ENCODE data around the gene JTB.
A peak's percentile ranks its signal among the peaks of the same experiment; 100 is the strongest.

JTB gene

GRCh38 chr1:153978274-153978909 lies 918 bp upstream of the JTB start:
- H3K79me1 ChIP-seq (ENCODE audit: low read length): peaks cover 9% of the 10 kb centered on the region
- H2AK5ac ChIP-seq (ENCODE audit: low read length): no peak overlapping the region
- H4K12ac ChIP-seq (ENCODE audit: low read depth, low read length): no peak overlapping the region
- H4K91ac ChIP-seq (ENCODE audit: low read depth, low read length): no peak overlapping the region
- no CpG with 5 or more reads among the region's 9 CpGs for WGBS (ENCODE audit: extremely low coverage, insufficient coverage, insufficient read length)
- H3K4me2 ChIP-seq (ENCODE audit: low read length): peak overlapping the region; percentile 70
- no peak overlapping the region for H3K18ac ChIP-seq (ENCODE audit: low read length)
- peaks cover 10% of the 10 kb centered on the region for H3K79me2 ChIP-seq (ENCODE audit: control insufficient read depth, insufficient read depth, low read length, poor library complexity)
- no peaks in the 10 kb centered on the region for H3K4me1 ChIP-seq (ENCODE audit: control insufficient read depth in 1 of 2, insufficient read depth in 2 of 2, low read length in 2 of 2)
- DNase-seq: no peak
- no peaks in the 10 kb centered on the region for H3K27me3 ChIP-seq (ENCODE audit: insufficient read depth, low read length)
- peaks cover 2% of the 10 kb centered on the region for H3K9me3 ChIP-seq (ENCODE audit: insufficient read depth, low read depth, low read length)
- no peak overlapping the region for H2BK12ac ChIP-seq (ENCODE audit: low read length)
- H3K27ac ChIP-seq (ENCODE audit: low read depth, low read length): no peak overlapping the region
- no peak overlapping the region for H3K4me3 ChIP-seq (ENCODE audit: low read depth, low read length)
- no peak overlapping the region for H2AFZ ChIP-seq (ENCODE audit: insufficient read depth, low read length, poor library complexity)
- H3K14ac ChIP-seq (ENCODE audit: low read length): no peak overlapping the region
- H2BK120ac ChIP-seq (ENCODE audit: insufficient read depth, low read length, poor library complexity): no peak overlapping the region
- peaks cover 21 to 37% of the 10 kb centered on the region in 2 experiments for H3K36me3 ChIP-seq (ENCODE audit: control insufficient read depth in 1 of 2, insufficient read depth in 2 of 2, low read length in 2 of 2)
- H3K4ac ChIP-seq (ENCODE audit: low read depth, low read length): no peak overlapping the region
- H2BK5ac ChIP-seq (ENCODE audit: low read depth, low read length, poor library complexity): no peak overlapping the region
- no peak overlapping the region for H3K23ac ChIP-seq (ENCODE audit: low read length)
- no peak overlapping the region for H3K9ac ChIP-seq (ENCODE audit: low read length)
- H4K8ac ChIP-seq (ENCODE audit: low read depth, low read length): no peak overlapping the region

DNA sequence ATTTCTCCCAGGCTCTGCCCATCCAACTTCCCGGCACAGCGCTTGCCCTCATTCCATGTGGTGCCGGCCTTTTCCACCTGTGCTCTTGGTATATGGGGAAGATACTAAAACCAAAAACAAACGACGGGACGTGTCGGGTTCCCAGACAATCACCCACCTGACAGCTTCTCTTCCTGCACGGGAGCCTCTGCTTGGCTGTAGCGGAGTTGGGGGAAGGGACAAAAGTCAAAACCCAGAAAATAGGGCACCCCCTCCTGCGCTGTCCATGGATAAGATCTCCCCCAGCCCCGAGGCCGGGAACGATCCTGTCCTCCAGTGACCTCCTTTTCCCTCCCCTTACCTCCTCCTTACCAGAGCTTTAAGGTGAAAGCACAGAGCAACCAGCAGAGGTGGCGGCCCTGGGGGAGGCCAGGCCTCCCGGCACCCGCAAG lies 640 bp downstream of the JTB start:
- Histone ChIP-seq H3K18ac (ENCODE audit: low read length) (peak overlapping the region; percentile 88), H3K23ac (ENCODE audit: low read length) (peak overlapping the region; percentile 22), H3K27me3 (ENCODE audit: insufficient read depth, low read length) (no peaks in the 10 kb centered on the region), H2BK5ac (ENCODE audit: low read depth, low read length, poor library complexity) (no peak overlapping the region), H4K91ac (ENCODE audit: low read depth, low read length) (peak overlapping the region; percentile 93), H3K9ac (ENCODE audit: low read length) (peak overlapping the region; percentile 85), H3K4ac (ENCODE audit: low read depth, low read length) (peak overlapping the region; percentile 98), H2AFZ (ENCODE audit: insufficient read depth, low read length, poor library complexity) (peak overlapping the region; percentile 69), H2BK12ac (ENCODE audit: low read length) (no peak overlapping the region), H3K79me1 (ENCODE audit: low read length) (peaks cover 9% of the 10 kb centered on the region), H3K4me2 (ENCODE audit: low read length) (peak overlapping the region; percentile 70), H3K4me3 (ENCODE audit: low read depth, low read length) (peak overlapping the region; percentile 85), H4K8ac (ENCODE audit: low read depth, low read length) (peak overlapping the region; percentile 96), H3K79me2 (ENCODE audit: control insufficient read depth, insufficient read depth, low read length, poor library complexity) (peaks cover 10% of the 10 kb centered on the region), H2BK120ac (ENCODE audit: insufficient read depth, low read length, poor library complexity) (peak overlapping the region; percentile 82), H3K4me1 (ENCODE audit: control insufficient read depth in 1 of 2, insufficient read depth in 2 of 2, low read length in 2 of 2) (no peaks in the 10 kb centered on the region), H3K14ac (ENCODE audit: low read length) (peak overlapping the region; percentile 98), H2AK5ac (ENCODE audit: low read length) (peak overlapping the region; percentile 96), H3K36me3 (ENCODE audit: control insufficient read depth in 1 of 2, insufficient read depth in 2 of 2, low read length in 2 of 2) (peaks cover 20 to 32% of the 10 kb centered on the region in 2 experiments), H3K9me3 (ENCODE audit: insufficient read depth, low read depth, low read length) (peaks cover 2% of the 10 kb centered on the region), H3K27ac (ENCODE audit: low read depth, low read length) (peak overlapping the region; percentile 66), H4K12ac (ENCODE audit: low read depth, low read length) (peak overlapping the region; percentile 90)
- DNase-seq: no peak
- WGBS (ENCODE audit: extremely low coverage, insufficient coverage, insufficient read length): no CpG with 5 or more reads among the region's 16 CpGs

- H3K14ac ChIP-seq (ENCODE audit: low read length): no peak overlapping the region
- H3K23ac ChIP-seq (ENCODE audit: low read length): no peak overlapping the region
- H4K8ac ChIP-seq (ENCODE audit: low read depth, low read length): no peak overlapping the region
- peaks cover 20 to 26% of the 10 kb centered on the region in 2 experiments for H3K36me3 ChIP-seq (ENCODE audit: control insufficient read depth in 1 of 2, insufficient read depth in 2 of 2, low read length in 2 of 2)
- H3K4ac ChIP-seq (ENCODE audit: low read depth, low read length): no peak overlapping the region
- no peaks in the 10 kb centered on the region for H3K27me3 ChIP-seq (ENCODE audit: insufficient read depth, low read length)
- no peak overlapping the region for H3K4me3 ChIP-seq (ENCODE audit: low read depth, low read length)
- no peak overlapping the region for H2BK120ac ChIP-seq (ENCODE audit: insufficient read depth, low read length, poor library complexity)
- H2BK5ac ChIP-seq (ENCODE audit: low read depth, low read length, poor library complexity): no peak overlapping the region
- H3K4me1 ChIP-seq (ENCODE audit: control insufficient read depth in 1 of 2, insufficient read depth in 2 of 2, low read length in 2 of 2): peaks cover under 1% of the 10 kb centered on the region in 2 experiments
- H4K12ac ChIP-seq (ENCODE audit: low read depth, low read length): no peak overlapping the region
- no CpG with 5 or more reads among the region's 7 CpGs for WGBS (ENCODE audit: extremely low coverage, insufficient coverage, insufficient read length)
- no peak for DNase-seq
- H3K79me1 ChIP-seq (ENCODE audit: low read length): peaks cover 9% of the 10 kb centered on the region
- H3K4me2 ChIP-seq (ENCODE audit: low read length): no peak overlapping the region
- H3K9ac ChIP-seq (ENCODE audit: low read length): no peak overlapping the region
- H2BK12ac ChIP-seq (ENCODE audit: low read length): no peak overlapping the region
- H3K27ac ChIP-seq (ENCODE audit: low read depth, low read length): no peak overlapping the region
- no peak overlapping the region for H2AK5ac ChIP-seq (ENCODE audit: low read length)
- peaks cover 10% of the 10 kb centered on the region for H3K79me2 ChIP-seq (ENCODE audit: control insufficient read depth, insufficient read depth, low read length, poor library complexity)
- no peak overlapping the region for H4K91ac ChIP-seq (ENCODE audit: low read depth, low read length)
- no peak overlapping the region for H3K18ac ChIP-seq (ENCODE audit: low read length)
- peaks cover 2% of the 10 kb centered on the region for H3K9me3 ChIP-seq (ENCODE audit: insufficient read depth, low read depth, low read length)
- H2AFZ ChIP-seq (ENCODE audit: insufficient read depth, low read length, poor library complexity): no peak overlapping the region
Measured at GRCh38 chr1:153973525-153973924, 3.9 kb downstream of the JTB start.

GRCh38 chr1:153973071-153973470 lies 4.4 kb downstream of the JTB start:
- Histone ChIP-seq H2AK5ac (ENCODE audit: low read length) (no peak overlapping the region), H2BK5ac (ENCODE audit: low read depth, low read length, poor library complexity) (no peak overlapping the region), H2BK12ac (ENCODE audit: low read length) (no peak overlapping the region), H4K8ac (ENCODE audit: low read depth, low read length) (no peak overlapping the region), H4K91ac (ENCODE audit: low read depth, low read length) (no peak overlapping the region), H3K23ac (ENCODE audit: low read length) (no peak overlapping the region), H3K27ac (ENCODE audit: low read depth, low read length) (no peak overlapping the region), H4K12ac (ENCODE audit: low read depth, low read length) (no peak overlapping the region), H3K9ac (ENCODE audit: low read length) (no peak overlapping the region), H3K9me3 (ENCODE audit: insufficient read depth, low read depth, low read length) (peaks cover 2% of the 10 kb centered on the region), H3K14ac (ENCODE audit: low read length) (no peak overlapping the region), H3K4me1 (ENCODE audit: control insufficient read depth in 1 of 2, insufficient read depth in 2 of 2, low read length in 2 of 2) (peaks cover 4% of the 10 kb centered on the region in 2 experiments), H3K18ac (ENCODE audit: low read length) (no peak overlapping the region), H3K79me1 (ENCODE audit: low read length) (peaks cover 9% of the 10 kb centered on the region), H3K4me2 (ENCODE audit: low read length) (no peak overlapping the region), H2AFZ (ENCODE audit: insufficient read depth, low read length, poor library complexity) (no peak overlapping the region), H3K4ac (ENCODE audit: low read depth, low read length) (no peak overlapping the region), H3K27me3 (ENCODE audit: insufficient read depth, low read length) (no peaks in the 10 kb centered on the region), H3K36me3 (ENCODE audit: control insufficient read depth in 1 of 2, insufficient read depth in 2 of 2, low read length in 2 of 2) (peaks cover 20 to 26% of the 10 kb centered on the region in 2 experiments), H2BK120ac (ENCODE audit: insufficient read depth, low read length, poor library complexity) (no peak overlapping the region), H3K4me3 (ENCODE audit: low read depth, low read length) (no peak overlapping the region), H3K79me2 (ENCODE audit: control insufficient read depth, insufficient read depth, low read length, poor library complexity) (peaks cover 10% of the 10 kb centered on the region)
- no CpG with 5 or more reads among the region's 3 CpGs for WGBS (ENCODE audit: extremely low coverage, insufficient coverage, insufficient read length)
- no peak for DNase-seq

All from trophoblast cell (in vitro differentiated cells and primary cell).